Fibroblast of lung (primary cell): ENCODE results near the gene MRPL57. TPM values are rescaled to one million over a fixed set of nuclear protein-coding genes. Genes with fewer than 3 reads are reported as not detected.
A peak's percentile ranks its signal among the peaks of the same experiment; 100 is the strongest.
"Not testable (repeated sequence)": the region's sequence is repeated elsewhere in the genome, so short reads cannot be mapped to it uniquely, and the experiment has no call there.

Source experiments
- DNase-seq, 2 donors: peaks; one replicate each; pipeline versions ENCODE4 v3.0.0 to v3.0.0-alpha.2; 2010; ENCODE audit warnings: low read depth in 2 of 2
- H2AFZ ChIP-seq: 2 replicates; pipeline ENCODE4 v1.5.1; 2012; ENCODE audit warnings: low read length, control low read depth, inconsistent platforms
- H3K27ac ChIP-seq: 2 replicates; pipeline ENCODE4 v1.5.1; 2011; ENCODE audit warnings: low read length, control low read depth; ENCODE audit not compliant: insufficient read depth
- H3K27me3 ChIP-seq: 2 replicates; pipeline ENCODE4 v1.5.1; 2011; ENCODE audit warnings: mild to moderate bottlenecking, low read length; ENCODE audit not compliant: control insufficient read depth, insufficient read depth
- H3K36me3 ChIP-seq: 2 replicates; pipeline ENCODE4 v1.5.1; 2011; ENCODE audit warnings: low read length; ENCODE audit not compliant: control insufficient read depth, insufficient read depth
- H3K4me1 ChIP-seq: 2 replicates; pipeline ENCODE4 v1.5.1; 2011; ENCODE audit warnings: low read length; ENCODE audit not compliant: control insufficient read depth, insufficient read depth; ENCODE audit errors: extremely low read depth
- H3K4me2 ChIP-seq: 2 replicates; pipeline ENCODE4 v1.5.1; 2011; ENCODE audit warnings: low read length, control low read depth; ENCODE audit not compliant: insufficient read depth; ENCODE audit errors: extremely low read depth
- H3K4me3 ChIP-seq, 4 experiments: fragments of 200-600 bp in 1 of 4; sonication (generic) in 1 of 4; replicated peaks in 1 of 4; 2 replicates each; pipeline ENCODE4 v1.5.1; 2011 to 2016; ENCODE audit warnings: low read length in 4 of 4, low read depth in 3 of 4, mild to moderate bottlenecking in 3 of 4, control low read depth in 2 of 4, inconsistent platforms in 1 of 4, mixed read lengths in 1 of 4; ENCODE audit not compliant: insufficient read depth in 1 of 4; ENCODE audit errors: control extremely low read depth in 1 of 4
- H3K79me2 ChIP-seq: 2 replicates; pipeline ENCODE4 v1.5.1; 2012; ENCODE audit warnings: mild to moderate bottlenecking, low read length, inconsistent platforms; ENCODE audit not compliant: control insufficient read depth, insufficient read depth
- H3K9ac ChIP-seq: 2 replicates; pipeline ENCODE4 v1.5.1; 2011; ENCODE audit warnings: mild to moderate bottlenecking, low read length, control low read depth; ENCODE audit not compliant: insufficient read depth
- H3K9me3 ChIP-seq: 2 replicates; pipeline ENCODE4 v1.5.1; 2012; ENCODE audit warnings: low read depth, low read length; ENCODE audit not compliant: control insufficient read depth, insufficient read depth
- H4K20me1 ChIP-seq: 2 replicates; pipeline ENCODE4 v1.5.1; 2011; ENCODE audit warnings: low read length; ENCODE audit not compliant: control insufficient read depth, insufficient read depth; ENCODE audit errors: extremely low read depth
- EZH2 ChIP-seq: IDR thresholded peaks from 2 replicates; pipeline ENCODE4 v1.5.1; 2012; ENCODE audit warnings: low read length, control low read depth, mild to moderate bottlenecking; ENCODE audit errors: missing control alignments
- polyA plus RNA-seq, 2 donors: library from polyadenylated mRNA; depleted of rRNA in 1 of 2; stranded (reverse) in 1 of 2; unstranded in 1 of 2; fragments of >200 nt; gene quantifications; 2 replicates each; pipeline ENCODE4 v1.2.1, GENCODE V29; 2011 to 2012; ENCODE audit warnings: missing spikeins in 1 of 2
- total RNA-seq: library from RNA; depleted of rRNA; stranded (reverse); fragments of >200 nt; gene quantifications from 2 replicates; pipeline ENCODE4 v1.2.1, GENCODE V29; 2014
- TF ChIP-seq, protein P1 (sequence below), 2 donors: IDR thresholded peaks in 1 of 2; conservative IDR thresholded peaks in 1 of 2; 1 replicate in 1 of 2; 2 replicates in 1 of 2; pipeline ENCODE4 v1.5.1; 2011 to 2012; ENCODE audit warnings: low read length in 2 of 2, control low read depth in 1 of 2, inconsistent platforms in 1 of 2, low read depth in 1 of 2, mild to moderate bottlenecking in 1 of 2

Gene MRPL57
- total and polyA plus RNA-seq, 2 donors (not counting 1 experiment from before 2014, with no cell fraction given): 8.9 to 29.4 TPM

DNA sequence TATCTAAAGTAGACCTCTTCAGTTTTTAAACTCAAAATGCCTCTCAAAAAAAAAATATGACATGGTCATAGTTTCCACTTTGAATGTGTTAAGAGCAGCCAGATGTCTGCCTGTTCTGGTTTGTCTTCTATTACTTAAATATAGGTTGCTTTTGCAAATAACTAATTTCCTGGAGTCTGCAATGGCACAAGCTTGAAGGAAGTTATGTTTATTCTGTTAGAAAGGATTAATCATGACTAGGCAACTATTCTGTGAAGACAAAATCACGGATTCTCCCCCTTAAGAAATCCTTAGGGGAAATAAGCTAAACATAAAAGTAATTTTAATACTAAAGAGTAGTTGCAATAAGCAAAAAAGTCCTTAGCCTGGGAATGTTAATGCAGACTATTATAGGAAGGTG is 26.4 kb upstream of the MRPL57 start:
- TF ChIP-seq, protein P1, sequence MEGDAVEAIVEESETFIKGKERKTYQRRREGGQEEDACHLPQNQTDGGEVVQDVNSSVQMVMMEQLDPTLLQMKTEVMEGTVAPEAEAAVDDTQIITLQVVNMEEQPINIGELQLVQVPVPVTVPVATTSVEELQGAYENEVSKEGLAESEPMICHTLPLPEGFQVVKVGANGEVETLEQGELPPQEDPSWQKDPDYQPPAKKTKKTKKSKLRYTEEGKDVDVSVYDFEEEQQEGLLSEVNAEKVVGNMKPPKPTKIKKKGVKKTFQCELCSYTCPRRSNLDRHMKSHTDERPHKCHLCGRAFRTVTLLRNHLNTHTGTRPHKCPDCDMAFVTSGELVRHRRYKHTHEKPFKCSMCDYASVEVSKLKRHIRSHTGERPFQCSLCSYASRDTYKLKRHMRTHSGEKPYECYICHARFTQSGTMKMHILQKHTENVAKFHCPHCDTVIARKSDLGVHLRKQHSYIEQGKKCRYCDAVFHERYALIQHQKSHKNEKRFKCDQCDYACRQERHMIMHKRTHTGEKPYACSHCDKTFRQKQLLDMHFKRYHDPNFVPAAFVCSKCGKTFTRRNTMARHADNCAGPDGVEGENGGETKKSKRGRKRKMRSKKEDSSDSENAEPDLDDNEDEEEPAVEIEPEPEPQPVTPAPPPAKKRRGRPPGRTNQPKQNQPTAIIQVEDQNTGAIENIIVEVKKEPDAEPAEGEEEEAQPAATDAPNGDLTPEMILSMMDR (conservative IDR thresholded peaks at IDR 0.05 in 1 of 2, IDR thresholded peaks at IDR 0.05 in 1 of 2; ENCODE audit: low read depth in 1 of 2, low read length in 2 of 2): no peak
- no peak for TF ChIP-seq EZH2
- Histone ChIP-seq H3K27me3 (no peaks in the 10 kb centered on the region), H4K20me1 (no peaks in the 10 kb centered on the region), H2AFZ (no peak overlapping the region), H3K4me2 (no peak overlapping the region), H3K4me1 (no peaks in the 10 kb centered on the region), H3K9me3 (no peaks in the 10 kb centered on the region), H3K36me3 (peaks cover 8% of the 10 kb centered on the region), H3K4me3 (no peak overlapping the region), H3K27ac (no peak overlapping the region), H3K79me2 (peaks cover 2% of the 10 kb centered on the region), H3K9ac (no peak overlapping the region)
- no peak for DNase-seq

DNA sequence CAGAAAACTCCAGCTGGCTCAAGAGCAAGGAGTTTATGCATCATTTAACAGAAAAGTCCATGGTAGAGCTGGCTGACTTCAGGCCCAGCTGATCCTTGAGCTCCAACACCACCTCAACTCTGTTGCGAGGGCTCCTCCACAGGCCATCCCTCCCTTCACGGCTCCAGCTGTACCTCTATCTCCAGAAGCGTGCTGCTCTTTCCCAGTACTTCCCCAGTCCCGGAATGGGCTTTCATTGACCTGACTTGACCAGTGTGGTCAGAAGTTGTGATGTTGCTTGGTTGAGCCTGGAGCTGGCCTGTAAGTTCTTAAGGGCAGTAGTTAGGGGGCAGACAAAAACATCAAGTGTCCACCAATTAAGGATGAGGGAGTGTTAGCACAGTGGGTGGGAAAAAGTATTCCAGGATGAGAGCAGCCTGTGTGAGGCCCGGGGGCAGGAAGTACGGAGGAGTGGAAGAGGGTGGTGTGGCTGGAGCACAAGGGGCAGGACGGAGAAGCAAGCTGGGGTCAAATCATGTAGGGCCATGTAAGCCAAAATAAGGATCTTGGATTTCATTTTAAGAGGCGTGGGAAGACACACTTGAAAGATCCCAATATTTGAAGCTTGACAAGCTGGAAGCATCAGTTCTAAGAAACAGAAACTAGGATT is 24.1 kb upstream of the MRPL57 start:
- TF ChIP-seq, protein P1 (conservative IDR thresholded peaks at IDR 0.05 in 1 of 2, IDR thresholded peaks at IDR 0.05 in 1 of 2; ENCODE audit: low read depth in 1 of 2, low read length in 2 of 2): no peak
- no peak for TF ChIP-seq EZH2
- Histone ChIP-seq H3K27ac (no peak overlapping the region), H4K20me1 (no peaks in the 10 kb centered on the region), H3K4me3 (no peak overlapping the region), H3K79me2 (no peaks in the 10 kb centered on the region), H3K4me1 (no peaks in the 10 kb centered on the region), H3K27me3 (no peaks in the 10 kb centered on the region), H3K4me2 (no peak overlapping the region), H3K9me3 (no peaks in the 10 kb centered on the region), H3K36me3 (peaks cover 8% of the 10 kb centered on the region), H2AFZ (no peak overlapping the region), H3K9ac (no peak overlapping the region)
- DNase-seq: no peak

GRCh38 chr13:21164631-21165030 is 11.8 kb upstream of the MRPL57 start:
- H3K4me3 ChIP-seq: no peak overlapping the region
- no peak overlapping the region for H3K4me2 ChIP-seq
- H3K27me3 ChIP-seq: no peaks in the 10 kb centered on the region
- DNase-seq: peak; percentile 15 to 39
- no peak overlapping the region for H3K27ac ChIP-seq
- TF ChIP-seq, protein P1 (conservative IDR thresholded peaks at IDR 0.05 in 1 of 2, IDR thresholded peaks at IDR 0.05 in 1 of 2; ENCODE audit: low read depth in 1 of 2, low read length in 2 of 2): no peak
- no peak for TF ChIP-seq EZH2
- H3K9ac ChIP-seq: no peak overlapping the region
- H3K4me1 ChIP-seq: no peaks in the 10 kb centered on the region
- no peaks in the 10 kb centered on the region for H4K20me1 ChIP-seq
- no peak overlapping the region for H2AFZ ChIP-seq
- H3K36me3 ChIP-seq: peaks cover 2% of the 10 kb centered on the region
- H3K9me3 ChIP-seq: no peaks in the 10 kb centered on the region
- peaks cover 3% of the 10 kb centered on the region for H3K79me2 ChIP-seq

- not testable (repeated sequence) for H3K27me3 ChIP-seq, H3K9me3 ChIP-seq, H3K4me1 ChIP-seq, H4K20me1 ChIP-seq, H3K36me3 ChIP-seq, H2AFZ ChIP-seq, H3K4me2 ChIP-seq, H3K4me3 ChIP-seq, H3K9ac ChIP-seq, H3K27ac ChIP-seq, H3K79me2 ChIP-seq, DNase-seq
Measured at GRCh38 chr13:21165606-21166005, 10.9 kb upstream of the MRPL57 start.
